HEK293 (cell line): ENCODE results near the gene ZNF536.

Experiments
- CTCF ChIA-PET: fragments of 350-600 bp; formaldehyde crosslinking; extraction: SDS; loops from one replicate; lab custom pipeline; 2021; ENCODE audit warnings: antibody characterized with exemption; lab: Yijun Ruan, JAX
- POLR2A ChIA-PET: fragments of 300-600 bp; formaldehyde crosslinking; extraction: SDS; loops from one replicate; lab custom pipeline; 2020; ENCODE audit warnings: antibody characterized with exemption, inconsistent platforms; lab: Yijun Ruan, JAX
- H3K27ac ChIP-seq: fragments of 200-500 bp; sonication (Bioruptor generic); 2 replicates; pipeline ENCODE4 v1.5.1; 2014; ENCODE audit warnings: low read depth, low read length, control low read depth, inconsistent platforms; ENCODE audit errors: extremely low read depth
- H3K36me3 ChIP-seq, 2 experiments: fragments of 200-500 bp in 1 of 2; sonication (Bioruptor generic) in 1 of 2; 1 replicate in 1 of 2; 2 replicates in 1 of 2; pipeline ENCODE4 v1.5.1; 2014 to 2017; ENCODE audit warnings: inconsistent platforms in 2 of 2, low read length in 2 of 2; ENCODE audit not compliant: control insufficient read depth in 2 of 2, insufficient read depth in 1 of 2
- H3K4me1 ChIP-seq: fragments of 200-500 bp; sonication (Bioruptor generic); 2 replicates; pipeline ENCODE4 v1.5.1; 2014; ENCODE audit warnings: mild to moderate bottlenecking, low read length, inconsistent platforms; ENCODE audit not compliant: control insufficient read depth, insufficient read depth
- H3K4me3 ChIP-seq: 2 replicates; pipeline ENCODE4 v1.5.1; 2011; ENCODE audit warnings: low read depth, mild to moderate bottlenecking, control low read depth, low read length, moderate library complexity
- H3K9me3 ChIP-seq: fragments of 200-500 bp; sonication (Bioruptor generic); 2 replicates; pipeline ENCODE4 v1.5.1; 2014; ENCODE audit warnings: low read depth, low read length, inconsistent platforms; ENCODE audit not compliant: control insufficient read depth, insufficient read depth
- FEZF1 ChIP-seq: fragments of 450-650 bp; formaldehyde crosslinking; IDR thresholded peaks from 2 replicates; pipeline ENCODE4 v1.5.1; 2016; ENCODE audit warnings: missing biosample characterization, missing genetic modification characterization
- GFI1B ChIP-seq: fragments of 450-650 bp; formaldehyde crosslinking; IDR thresholded peaks from 2 replicates; pipeline ENCODE4 v1.5.1; 2016; ENCODE audit warnings: missing biosample characterization, missing genetic modification characterization
- HOXD13 ChIP-seq: sonication (generic); formaldehyde crosslinking; IDR thresholded peaks from 2 replicates; pipeline ENCODE4 v1.8.0; 2022; ENCODE audit warnings: missing genetic modification reagents, borderline replicate concordance
- OSR2 ChIP-seq: fragments of 450-650 bp; formaldehyde crosslinking; IDR thresholded peaks from 2 replicates; pipeline ENCODE4 v1.5.1; 2016; ENCODE audit warnings: missing biosample characterization, missing genetic modification characterization
- PRDM1 ChIP-seq: fragments of 450-650 bp; formaldehyde crosslinking; IDR thresholded peaks from 2 replicates; pipeline ENCODE4; 2016; ENCODE audit warnings: missing biosample characterization, missing genetic modification characterization
- TCF7L2 ChIP-seq: IDR thresholded peaks from 2 replicates; pipeline ENCODE4 v1.6.1; 2011; ENCODE audit warnings: low read depth, mild to moderate bottlenecking, inconsistent platforms, low read length, moderate library complexity, borderline replicate concordance
- ZBTB1 ChIP-seq: fragments of 450-650 bp; formaldehyde crosslinking; IDR thresholded peaks from 2 replicates; pipeline ENCODE4 v1.5.1; 2016; ENCODE audit warnings: missing biosample characterization, missing genetic modification characterization
- ZBTB21 ChIP-seq: fragments of 450-650 bp; formaldehyde crosslinking; IDR thresholded peaks from 2 replicates; pipeline ENCODE4 v1.5.1; 2017; ENCODE audit warnings: missing biosample characterization, missing genetic modification characterization
- ZFHX2 ChIP-seq: fragments of 450-650 bp; formaldehyde crosslinking; conservative IDR thresholded peaks from 2 replicates; pipeline ENCODE4 v1.5.1; 2016; ENCODE audit warnings: missing biosample characterization, missing genetic modification characterization
- ZNF121 ChIP-seq: fragments of 450-650 bp; formaldehyde crosslinking; IDR thresholded peaks from 2 replicates; pipeline ENCODE4 v1.5.1; 2016; ENCODE audit warnings: missing biosample characterization, missing genetic modification characterization
- ZNF146 ChIP-seq: fragments of 450-650 bp; formaldehyde crosslinking; IDR thresholded peaks from 2 replicates; pipeline ENCODE4 v1.5.1; 2016; ENCODE audit warnings: missing biosample characterization, missing genetic modification characterization
- ZNF16 ChIP-seq: fragments of 450-650 bp; formaldehyde crosslinking; IDR thresholded peaks from 2 replicates; pipeline ENCODE4 v1.5.1; 2016; ENCODE audit warnings: low read depth, missing biosample characterization, missing genetic modification characterization
- ZNF214 ChIP-seq: fragments of 450-650 bp; formaldehyde crosslinking; IDR thresholded peaks from 2 replicates; pipeline ENCODE4 v1.5.1; 2017; ENCODE audit warnings: missing biosample characterization, mild to moderate bottlenecking, missing genetic modification characterization, borderline replicate concordance
- ZNF274 ChIP-seq, 2 experiments: fragments of 200-500 bp in 1 of 2; fragments of 450-650 bp in 1 of 2; sonication (Bioruptor generic) in 1 of 2; formaldehyde crosslinking in 1 of 2; IDR thresholded peaks; 2 replicates each; pipeline versions ENCODE4 v1.5.1 to v1.6.1; 2014 to 2016; ENCODE audit warnings: borderline replicate concordance in 1 of 2, inconsistent platforms in 1 of 2, low read length in 1 of 2, missing biosample characterization in 1 of 2, missing genetic modification characterization in 1 of 2
- ZNF362 ChIP-seq: fragments of 450-650 bp; formaldehyde crosslinking; IDR thresholded peaks from 2 replicates; pipeline ENCODE4 v1.5.1; 2016; ENCODE audit warnings: missing biosample characterization, missing genetic modification characterization
- ZNF366 ChIP-seq: fragments of 450-650 bp; formaldehyde crosslinking; conservative IDR thresholded peaks from 2 replicates; pipeline ENCODE4 v1.5.1; 2016; ENCODE audit warnings: missing biosample characterization, missing genetic modification characterization
- ZNF501 ChIP-seq: fragments of 450-650 bp; formaldehyde crosslinking; IDR thresholded peaks from 2 replicates; pipeline ENCODE4 v1.5.1; 2016; ENCODE audit warnings: missing biosample characterization, missing genetic modification characterization
- ZNF521 ChIP-seq: fragments of 450-650 bp; formaldehyde crosslinking; IDR thresholded peaks from 2 replicates; pipeline ENCODE4 v1.5.1; 2017; ENCODE audit warnings: missing biosample characterization, mild to moderate bottlenecking, missing genetic modification characterization
- ZNF596 ChIP-seq: fragments of 450-650 bp; IDR thresholded peaks from 2 replicates; pipeline ENCODE4 v1.5.0; 2018; ENCODE audit warnings: missing biosample characterization, mild to moderate bottlenecking, missing genetic modification characterization, moderate library complexity
- ZNF645 ChIP-seq: fragments of 450-650 bp; formaldehyde crosslinking; IDR thresholded peaks from 2 replicates; pipeline ENCODE4; 2016; ENCODE audit warnings: missing biosample characterization, missing genetic modification characterization
- ZSCAN18 ChIP-seq: fragments of 450-650 bp; formaldehyde crosslinking; IDR thresholded peaks from 2 replicates; pipeline ENCODE4 v1.5.1; 2016; ENCODE audit warnings: missing biosample characterization, missing genetic modification characterization
- TF ChIP-seq, protein P1 (sequence below): fragments of 450-650 bp; formaldehyde crosslinking; IDR thresholded peaks from 2 replicates; pipeline ENCODE4 v1.5.1; 2016; ENCODE audit warnings: missing biosample characterization, missing genetic modification characterization

Gene ZNF536

GRCh38 chr19:30364866-30365800 lies 7.1 kb upstream of the ZNF536 start:
- H3K4me1 ChIP-seq: peaks cover 16% of the 10 kb centered on the region
- POLR2A ChIA-PET: interaction anchor here (0.6 kb wide), 1 partner anchor 101 kb away, joined by 4 read pairs; no protein-coding TSS in a partner anchor
- H3K27ac ChIP-seq: no peak overlapping the region
- CTCF ChIA-PET: interaction anchor here (1.0 kb wide), 2 partner anchors 507 to 985 kb away, joined by 3 read pairs; no protein-coding TSS in a partner anchor
- H3K9me3 ChIP-seq: no peaks in the 10 kb centered on the region
- no peaks in the 10 kb centered on the region; a peak in 1 of 3 replicates for H3K36me3 ChIP-seq
- no peak overlapping the region for H3K4me3 ChIP-seq
- TF ChIP-seq ZNF501 (no peak), TCF7L2 (no peak), HOXD13 (CRISPR knock-in tag) (no peak), ZNF274 (IDR thresholded peaks at IDR 0.05; ENCODE audit: low read length) (no peak), ZNF274 (tag by site-specific recombination; IDR thresholded peaks at IDR 0.05; ENCODE audit: borderline replicate concordance) (no peak), ZNF214 (tag by site-specific recombination) (no peak), ZNF16 (no peak), ZNF121 (tag by site-specific recombination) (no peak), ZNF645 (tag by site-specific recombination) (no peak), ZSCAN18 (tag by site-specific recombination) (no peak), ZNF521 (tag by site-specific recombination) (0 out of 2 replicates have a peak, but pooled peaks have one; percentile 53), FEZF1 (no peak), ZBTB1 (tag by site-specific recombination) (no peak), ZNF366 (0 out of 2 replicates have a peak, but pooled peaks have one; percentile 29), GFI1B (tag by site-specific recombination) (no peak), ZNF596 (tag by site-specific recombination) (peak; percentile 60; the same call in 1 of the 2 replicates), ZFHX2 (tag by site-specific recombination) (peak; percentile 30; the same call in 1 of the 2 replicates), ZNF146 (no peak), ZNF362 (no peak), OSR2 (no peak), ZBTB21 (tag by site-specific recombination) (no peak), PRDM1 (peak; percentile 23; the same call in 1 of the 2 replicates)
- TF ChIP-seq, protein P1, sequence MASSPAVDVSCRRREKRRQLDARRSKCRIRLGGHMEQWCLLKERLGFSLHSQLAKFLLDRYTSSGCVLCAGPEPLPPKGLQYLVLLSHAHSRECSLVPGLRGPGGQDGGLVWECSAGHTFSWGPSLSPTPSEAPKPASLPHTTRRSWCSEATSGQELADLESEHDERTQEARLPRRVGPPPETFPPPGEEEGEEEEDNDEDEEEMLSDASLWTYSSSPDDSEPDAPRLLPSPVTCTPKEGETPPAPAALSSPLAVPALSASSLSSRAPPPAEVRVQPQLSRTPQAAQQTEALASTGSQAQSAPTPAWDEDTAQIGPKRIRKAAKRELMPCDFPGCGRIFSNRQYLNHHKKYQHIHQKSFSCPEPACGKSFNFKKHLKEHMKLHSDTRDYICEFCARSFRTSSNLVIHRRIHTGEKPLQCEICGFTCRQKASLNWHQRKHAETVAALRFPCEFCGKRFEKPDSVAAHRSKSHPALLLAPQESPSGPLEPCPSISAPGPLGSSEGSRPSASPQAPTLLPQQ (tag by site-specific recombination): no peak
